ENCODE results near the gene KCNK10.

KCNK10 gene

GRCh38 chr14:88212691-88213090, 110.4 kb downstream of the KCNK10 start:
- DNase-seq = no peak

GRCh38 chr14:88210426-88210825, 112.6 kb downstream of the KCNK10 start:
- DNase-seq = no peak

- no peak for DNase-seq
Observed at GRCh38 chr14:88209273-88209672, 113.8 kb downstream of the KCNK10 start.

GRCh38 chr14:88208858-88209257, 114.2 kb downstream of the KCNK10 start:
- no peak for DNase-seq

- no peak for DNase-seq
Observed at GRCh38 chr14:88204221-88204620, 118.8 kb downstream of the KCNK10 start.

GRCh38 chr14:88203291-88203690, 119.8 kb downstream of the KCNK10 start:
- DNase-seq = no peak

GRCh38 chr14:88202286-88202685, 120.8 kb downstream of the KCNK10 start:
- no peak for DNase-seq

- no peak for DNase-seq
Observed at GRCh38 chr14:88201851-88202250, 121.2 kb downstream of the KCNK10 start.

GRCh38 chr14:88199882-88200281, 123.2 kb downstream of the KCNK10 start:
- no peak for DNase-seq

GRCh38 chr14:88198446-88198845, 124.6 kb downstream of the KCNK10 start:
- DNase-seq = no peak

- DNase-seq = no peak
Observed at GRCh38 chr14:88196925-88197324, 126.1 kb downstream of the KCNK10 start.

GRCh38 chr14:88196116-88196890, 126.8 kb downstream of the KCNK10 start:
- DNase-seq = no peak

GRCh38 chr14:88195676-88196075, 127.4 kb downstream of the KCNK10 start:
- no peak for DNase-seq

- no peak for DNase-seq
Observed at GRCh38 chr14:88194531-88194930, 128.5 kb downstream of the KCNK10 start.

- no peak for DNase-seq
Observed at GRCh38 chr14:88191605-88192004, 131.5 kb downstream of the KCNK10 start.

- no peak for DNase-seq
Observed at GRCh38 chr14:88189417-88190191, 133.5 kb downstream of the KCNK10 start.

GRCh38 chr14:88188745-88189416, 134.2 kb downstream of the KCNK10 start:
- DNase-seq = no peak

GRCh38 chr14:88185843-88186242, 137.2 kb downstream of the KCNK10 start:
- no peak for DNase-seq

GRCh38 chr14:88184956-88185355, 138.1 kb downstream of the KCNK10 start:
- DNase-seq = no peak

- no peak for DNase-seq
Observed at GRCh38 chr14:88181072-88181471, 142.0 kb downstream of the KCNK10 start.

- DNase-seq = no peak
Observed at GRCh38 chr14:88179716-88180115, 143.4 kb downstream of the KCNK10 start.

- no peak for DNase-seq
Observed at GRCh38 chr14:88170333-88170732, 152.7 kb downstream of the KCNK10 start.

- DNase-seq = no peak
Observed at GRCh38 chr14:88168498-88169165, 154.4 kb downstream of the KCNK10 start.

Measured in cortex of kidney (tissue), 1 donor.